ENCODE measurements around the gene POGLUT3. TPM values are rescaled to one million over a fixed set of nuclear protein-coding genes. Genes with fewer than 3 reads are reported as not detected.
A peak's percentile ranks its signal among the peaks of the same experiment; 100 is the strongest.

The POGLUT3 gene
- total RNA-seq, 1 experiment from 2014 or later: 16.9 TPM

GRCh38 chr11:108512708-108513107, 14.5 kb upstream of the POGLUT3 start:
- no peaks in the 10 kb centered on the region for H3K36me3 Mint-ChIP-seq (ENCODE audit: insufficient read depth, unreplicated experiment)
- no peak overlapping the region for H3K4me3 Mint-ChIP-seq (ENCODE audit: low read depth, unreplicated experiment)
- H3K4me1 Mint-ChIP-seq (ENCODE audit: low read depth, unreplicated experiment): peaks cover 10% of the 10 kb centered on the region
- BruUV-seq (replicated peaks): no TSS peak
- no peaks in the 10 kb centered on the region for H3K9me3 Mint-ChIP-seq (ENCODE audit: low read depth, unreplicated experiment)
- H3K27ac Mint-ChIP-seq (ENCODE audit: unreplicated experiment): no peak overlapping the region
- TF ChIP-seq, protein P1, sequence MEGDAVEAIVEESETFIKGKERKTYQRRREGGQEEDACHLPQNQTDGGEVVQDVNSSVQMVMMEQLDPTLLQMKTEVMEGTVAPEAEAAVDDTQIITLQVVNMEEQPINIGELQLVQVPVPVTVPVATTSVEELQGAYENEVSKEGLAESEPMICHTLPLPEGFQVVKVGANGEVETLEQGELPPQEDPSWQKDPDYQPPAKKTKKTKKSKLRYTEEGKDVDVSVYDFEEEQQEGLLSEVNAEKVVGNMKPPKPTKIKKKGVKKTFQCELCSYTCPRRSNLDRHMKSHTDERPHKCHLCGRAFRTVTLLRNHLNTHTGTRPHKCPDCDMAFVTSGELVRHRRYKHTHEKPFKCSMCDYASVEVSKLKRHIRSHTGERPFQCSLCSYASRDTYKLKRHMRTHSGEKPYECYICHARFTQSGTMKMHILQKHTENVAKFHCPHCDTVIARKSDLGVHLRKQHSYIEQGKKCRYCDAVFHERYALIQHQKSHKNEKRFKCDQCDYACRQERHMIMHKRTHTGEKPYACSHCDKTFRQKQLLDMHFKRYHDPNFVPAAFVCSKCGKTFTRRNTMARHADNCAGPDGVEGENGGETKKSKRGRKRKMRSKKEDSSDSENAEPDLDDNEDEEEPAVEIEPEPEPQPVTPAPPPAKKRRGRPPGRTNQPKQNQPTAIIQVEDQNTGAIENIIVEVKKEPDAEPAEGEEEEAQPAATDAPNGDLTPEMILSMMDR (IDR thresholded peaks at IDR 0.05; ENCODE audit: unreplicated experiment): no peak
- DNase-seq: no peak
- CTCF ChIA-PET: no interaction called here
- no peaks in the 10 kb centered on the region for H3K27me3 Mint-ChIP-seq (ENCODE audit: unreplicated experiment)
- intact Hi-C loops (cut with micrococcal nuclease; ENCODE audit: unreplicated experiment): no loop called here

- Mint-ChIP-seq H3K36me3 (ENCODE audit: insufficient read depth, unreplicated experiment) (no peaks in the 10 kb centered on the region), H3K4me3 (ENCODE audit: low read depth, unreplicated experiment) (no peak overlapping the region), H3K27ac (ENCODE audit: unreplicated experiment) (no peak overlapping the region), H3K27me3 (ENCODE audit: unreplicated experiment) (no peaks in the 10 kb centered on the region), H3K4me1 (ENCODE audit: low read depth, unreplicated experiment) (peaks cover 10% of the 10 kb centered on the region), H3K9me3 (ENCODE audit: low read depth, unreplicated experiment) (no peaks in the 10 kb centered on the region)
- no peak for DNase-seq
- CTCF ChIA-PET: no interaction called here
- intact Hi-C loops (cut with micrococcal nuclease; ENCODE audit: unreplicated experiment): no loop called here
- BruUV-seq (replicated peaks): no TSS peak
- TF ChIP-seq, protein P1 (IDR thresholded peaks at IDR 0.05; ENCODE audit: unreplicated experiment): no peak
Observed at GRCh38 chr11:108511851-108512474, 13.8 kb upstream of the POGLUT3 start.

GRCh38 chr11:108508653-108509593, 10.7 kb upstream of the POGLUT3 start:
- no peak for DNase-seq
- H3K4me3 Mint-ChIP-seq (ENCODE audit: low read depth, unreplicated experiment): no peak overlapping the region
- no peaks in the 10 kb centered on the region for H3K27me3 Mint-ChIP-seq (ENCODE audit: unreplicated experiment)
- CTCF ChIA-PET: no interaction called here
- BruUV-seq (replicated peaks): no TSS peak
- H3K4me1 Mint-ChIP-seq (ENCODE audit: low read depth, unreplicated experiment): peaks cover 10% of the 10 kb centered on the region
- TF ChIP-seq, protein P1 (IDR thresholded peaks at IDR 0.05; ENCODE audit: unreplicated experiment): no peak
- no peaks in the 10 kb centered on the region for H3K36me3 Mint-ChIP-seq (ENCODE audit: insufficient read depth, unreplicated experiment)
- H3K9me3 Mint-ChIP-seq (ENCODE audit: low read depth, unreplicated experiment): no peaks in the 10 kb centered on the region
- peak overlapping the region; percentile 3 for H3K27ac Mint-ChIP-seq (ENCODE audit: unreplicated experiment)
- intact Hi-C loops (cut with micrococcal nuclease; ENCODE audit: unreplicated experiment): no loop called here

GRCh38 chr11:108501396-108501795, 3.2 kb upstream of the POGLUT3 start:
- no peak overlapping the region for H3K4me3 Mint-ChIP-seq (ENCODE audit: low read depth, unreplicated experiment)
- intact Hi-C loops (cut with micrococcal nuclease; ENCODE audit: unreplicated experiment): no loop called here
- BruUV-seq (replicated peaks): no TSS peak
- CTCF ChIA-PET: no interaction called here
- no peak for DNase-seq
- TF ChIP-seq, protein P1 (IDR thresholded peaks at IDR 0.05; ENCODE audit: unreplicated experiment): no peak
- H3K27me3 Mint-ChIP-seq (ENCODE audit: unreplicated experiment): no peaks in the 10 kb centered on the region
- peaks cover 15% of the 10 kb centered on the region for H3K36me3 Mint-ChIP-seq (ENCODE audit: insufficient read depth, unreplicated experiment)
- no peaks in the 10 kb centered on the region for H3K9me3 Mint-ChIP-seq (ENCODE audit: low read depth, unreplicated experiment)
- no peak overlapping the region for H3K27ac Mint-ChIP-seq (ENCODE audit: unreplicated experiment)
- peaks cover 9% of the 10 kb centered on the region for H3K4me1 Mint-ChIP-seq (ENCODE audit: low read depth, unreplicated experiment)
